ENCODE data around the gene MSH6.

DNA sequence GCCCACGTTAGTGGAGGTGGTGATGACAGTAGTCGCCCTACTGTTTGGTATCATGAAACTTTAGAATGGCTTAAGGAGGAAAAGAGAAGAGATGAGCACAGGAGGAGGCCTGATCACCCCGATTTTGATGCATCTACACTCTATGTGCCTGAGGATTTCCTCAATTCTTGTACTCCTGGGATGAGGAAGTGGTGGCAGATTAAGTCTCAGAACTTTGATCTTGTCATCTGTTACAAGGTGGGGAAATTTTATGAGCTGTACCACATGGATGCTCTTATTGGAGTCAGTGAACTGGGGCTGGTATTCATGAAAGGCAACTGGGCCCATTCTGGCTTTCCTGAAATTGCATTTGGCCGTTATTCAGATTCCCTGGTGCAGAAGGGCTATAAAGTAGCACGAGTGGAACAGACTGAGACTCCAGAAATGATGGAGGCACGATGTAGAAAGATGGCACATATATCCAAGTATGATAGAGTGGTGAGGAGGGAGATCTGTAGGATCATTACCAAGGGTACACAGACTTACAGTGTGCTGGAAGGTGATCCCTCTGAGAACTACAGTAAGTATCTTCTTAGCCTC lies 16.2 kb downstream of the MSH6 start:
- TF ChIP-seq, protein P1, sequence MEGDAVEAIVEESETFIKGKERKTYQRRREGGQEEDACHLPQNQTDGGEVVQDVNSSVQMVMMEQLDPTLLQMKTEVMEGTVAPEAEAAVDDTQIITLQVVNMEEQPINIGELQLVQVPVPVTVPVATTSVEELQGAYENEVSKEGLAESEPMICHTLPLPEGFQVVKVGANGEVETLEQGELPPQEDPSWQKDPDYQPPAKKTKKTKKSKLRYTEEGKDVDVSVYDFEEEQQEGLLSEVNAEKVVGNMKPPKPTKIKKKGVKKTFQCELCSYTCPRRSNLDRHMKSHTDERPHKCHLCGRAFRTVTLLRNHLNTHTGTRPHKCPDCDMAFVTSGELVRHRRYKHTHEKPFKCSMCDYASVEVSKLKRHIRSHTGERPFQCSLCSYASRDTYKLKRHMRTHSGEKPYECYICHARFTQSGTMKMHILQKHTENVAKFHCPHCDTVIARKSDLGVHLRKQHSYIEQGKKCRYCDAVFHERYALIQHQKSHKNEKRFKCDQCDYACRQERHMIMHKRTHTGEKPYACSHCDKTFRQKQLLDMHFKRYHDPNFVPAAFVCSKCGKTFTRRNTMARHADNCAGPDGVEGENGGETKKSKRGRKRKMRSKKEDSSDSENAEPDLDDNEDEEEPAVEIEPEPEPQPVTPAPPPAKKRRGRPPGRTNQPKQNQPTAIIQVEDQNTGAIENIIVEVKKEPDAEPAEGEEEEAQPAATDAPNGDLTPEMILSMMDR (IDR thresholded peaks at IDR 0.05; ENCODE audit: borderline replicate concordance, extremely low read depth, low read length, poor library complexity, severe bottlenecking): no peak
- TF ChIP-seq EZH2 (IDR thresholded peaks at IDR 0.05; ENCODE audit: borderline replicate concordance, low read depth, low read length, severe bottlenecking): no peak
